ENCODE data around the gene FTH1.

DNA sequence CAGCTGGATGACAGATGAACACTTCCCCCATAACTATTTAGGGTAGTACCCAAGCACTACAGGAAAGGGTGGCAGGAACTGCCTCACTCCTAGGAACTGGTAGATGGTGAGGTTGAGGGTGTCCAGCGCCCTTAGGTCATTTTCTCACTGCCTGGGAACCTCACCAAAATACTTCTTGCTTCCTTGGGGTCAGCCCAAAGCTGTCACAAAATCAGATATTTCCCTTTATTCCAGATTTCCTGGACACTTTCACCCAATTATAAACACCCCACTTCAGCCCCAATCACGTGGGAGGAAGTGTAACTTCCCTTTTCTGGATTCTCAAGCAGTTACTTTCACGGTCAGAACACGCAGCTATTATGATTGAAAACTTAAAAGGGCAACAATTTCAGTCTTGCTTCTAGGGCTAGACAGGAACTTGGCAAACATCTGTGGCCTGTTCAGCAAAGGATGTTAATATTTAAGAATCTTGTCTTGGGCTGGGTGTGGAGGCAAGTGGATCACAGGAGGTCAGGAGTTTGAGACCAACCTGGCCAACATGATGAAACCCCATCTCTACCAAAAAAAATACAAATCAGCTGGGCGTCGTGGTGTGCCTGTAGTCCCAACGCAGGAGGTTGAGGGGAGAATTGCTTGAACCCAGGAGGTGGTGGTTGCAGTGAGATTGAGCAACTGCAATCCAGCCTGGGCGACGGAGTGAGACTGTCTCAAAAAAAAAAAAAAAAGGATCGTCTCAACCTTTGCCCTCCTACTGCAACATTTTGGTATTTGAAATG is 4.0 kb downstream of the FTH1 start:
- TF ChIP-seq, protein P1, sequence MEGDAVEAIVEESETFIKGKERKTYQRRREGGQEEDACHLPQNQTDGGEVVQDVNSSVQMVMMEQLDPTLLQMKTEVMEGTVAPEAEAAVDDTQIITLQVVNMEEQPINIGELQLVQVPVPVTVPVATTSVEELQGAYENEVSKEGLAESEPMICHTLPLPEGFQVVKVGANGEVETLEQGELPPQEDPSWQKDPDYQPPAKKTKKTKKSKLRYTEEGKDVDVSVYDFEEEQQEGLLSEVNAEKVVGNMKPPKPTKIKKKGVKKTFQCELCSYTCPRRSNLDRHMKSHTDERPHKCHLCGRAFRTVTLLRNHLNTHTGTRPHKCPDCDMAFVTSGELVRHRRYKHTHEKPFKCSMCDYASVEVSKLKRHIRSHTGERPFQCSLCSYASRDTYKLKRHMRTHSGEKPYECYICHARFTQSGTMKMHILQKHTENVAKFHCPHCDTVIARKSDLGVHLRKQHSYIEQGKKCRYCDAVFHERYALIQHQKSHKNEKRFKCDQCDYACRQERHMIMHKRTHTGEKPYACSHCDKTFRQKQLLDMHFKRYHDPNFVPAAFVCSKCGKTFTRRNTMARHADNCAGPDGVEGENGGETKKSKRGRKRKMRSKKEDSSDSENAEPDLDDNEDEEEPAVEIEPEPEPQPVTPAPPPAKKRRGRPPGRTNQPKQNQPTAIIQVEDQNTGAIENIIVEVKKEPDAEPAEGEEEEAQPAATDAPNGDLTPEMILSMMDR (IDR thresholded peaks at IDR 0.05) = no peak
- TF ChIP-seq POLR2A (IDR thresholded peaks at IDR 0.05) = no peak
